ENCODE measurements around the gene NUDCD3. TPM values are rescaled to one million over a fixed set of nuclear protein-coding genes. Genes with fewer than 3 reads are reported as not detected.

NUDCD3 gene
- total RNA-seq, 4 donors from 2014 or later, result 28.5 to 115 (median 52.6) TPM

- Histone ChIP-seq H3K27ac (no peak overlapping the region), H3K36me3 (no peaks in the 10 kb centered on the region), H3K4me3 (no peak overlapping the region), H3K27me3 (peaks cover 0 to 3% of the 10 kb centered on the region in 2 donors), H3K9me3 (no peaks in the 10 kb centered on the region), H3K4me1 (peaks cover 0 to 4% of the 10 kb centered on the region in 2 donors)
- intact Hi-C loops (cut with DNase I; ENCODE audit: low total_unique reads), result no loop called here
- no peak for DNase-seq
- TF ChIP-seq CTCF (IDR thresholded peaks at IDR 0.05), result no peak
- TF ChIP-seq POLR2A (IDR thresholded peaks at IDR 0.05), result no peak
Observed at GRCh38 chr7:44330331-44330730, 160.1 kb downstream of the NUDCD3 start.

- Histone ChIP-seq H3K36me3 (no peaks in the 10 kb centered on the region), H3K9me3 (no peaks in the 10 kb centered on the region), H3K4me1 (peaks cover 0 to 5% of the 10 kb centered on the region in 2 donors), H3K27ac (no peak overlapping the region), H3K4me3 (no peak overlapping the region), H3K27me3 (peaks cover 0 to 3% of the 10 kb centered on the region in 2 donors)
- no peak for DNase-seq
- no peak for TF ChIP-seq CTCF (IDR thresholded peaks at IDR 0.05)
- TF ChIP-seq POLR2A (IDR thresholded peaks at IDR 0.05), result no peak
- intact Hi-C loops (cut with DNase I; ENCODE audit: low total_unique reads), result no loop called here
Observed at GRCh38 chr7:44329888-44330287, 160.6 kb downstream of the NUDCD3 start.

Small RNAs within 50 kb of the gene (small RNA-seq; reads per million reads assigned to genes)
- not detected for gene RNU6-1097P

Other genes with a start within 250 kb of the NUDCD3 start
- 1 to 10 TPM in 1 of 4 donors, under 1 TPM in 1, not detected in 2; 0.40 to 1.1 TPM for gene CAMK2B, start 165.1 kb downstream of the NUDCD3 start, total RNA-seq
- under 1 TPM in 1 of 4 donors, not detected in 3; 0.49 TPM for gene NPC1L1, start 50.7 kb upstream of the NUDCD3 start, total RNA-seq
- gene DDX56, start 83.2 kb upstream of the NUDCD3 start, total RNA-seq, result 10 to 100 TPM; 35.9 to 75.8 (median 45.2) TPM
- gene TMED4, start 91.6 kb upstream of the NUDCD3 start, total RNA-seq, result 100 to 1,000 TPM in 1 of 4 donors, 10 to 100 TPM in 3; 37.9 to 403 (median 85.8) TPM
- 10 to 100 TPM; 38.2 to 97.6 (median 78.6) TPM for gene OGDH, start 116.0 kb upstream of the NUDCD3 start, total RNA-seq

All from uterus (tissue), 4 donors.